ENCODE results near the gene HDAC4.

Gene HDAC4

GRCh38 chr2:239204876-239205468 lies 195.8 kb downstream of the HDAC4 start:
- TF ChIP-seq CTCF (IDR thresholded peaks at IDR 0.05; ENCODE audit: insufficient read depth, low read length) (no peak), SPI1 (IDR thresholded peaks at IDR 0.05; ENCODE audit: borderline replicate concordance, low read depth) (no peak), POLR2AphosphoS5 (IDR thresholded peaks at IDR 0.05; ENCODE audit: low read depth) (no peak), GABPA (IDR thresholded peaks at IDR 0.05; ENCODE audit: low read depth) (no peak), REST (IDR thresholded peaks at IDR 0.05; ENCODE audit: insufficient replicate concordance, low read depth) (no peak)
- no peak for DNase-seq (ENCODE audit: low read depth in 1 of 2, low spot score in 1 of 2)
- H3K4me3 ChIP-seq (replicated peaks; ENCODE audit: insufficient read depth, low read length), result no peak overlapping the region
- H3K27ac ChIP-seq (replicated peaks), result peak overlapping the region; percentile 49
- no peaks in the 10 kb centered on the region for H3K27me3 ChIP-seq (ENCODE audit: insufficient read depth, poor library complexity, severe bottlenecking)

- no peak for DNase-seq (ENCODE audit: low read depth in 1 of 2, low spot score in 1 of 2)
- no peak overlapping the region for H3K4me3 ChIP-seq (replicated peaks; ENCODE audit: insufficient read depth, low read length)
- no peak for TF ChIP-seq SPI1 (IDR thresholded peaks at IDR 0.05; ENCODE audit: borderline replicate concordance, low read depth)
- TF ChIP-seq CTCF (IDR thresholded peaks at IDR 0.05; ENCODE audit: insufficient read depth, low read length), result no peak
- TF ChIP-seq POLR2AphosphoS5 (IDR thresholded peaks at IDR 0.05; ENCODE audit: low read depth), result no peak
- TF ChIP-seq GABPA (IDR thresholded peaks at IDR 0.05; ENCODE audit: low read depth), result no peak
- TF ChIP-seq REST (IDR thresholded peaks at IDR 0.05; ENCODE audit: insufficient replicate concordance, low read depth), result no peak
- H3K27ac ChIP-seq (replicated peaks), result peak overlapping the region; percentile 15
- H3K27me3 ChIP-seq (ENCODE audit: insufficient read depth, poor library complexity, severe bottlenecking), result no peaks in the 10 kb centered on the region
These were observed 196.5 kb downstream of the HDAC4 start for GRCh38 chr2:239204136-239204875.

- Histone ChIP-seq H3K27ac (replicated peaks) (no peak overlapping the region), H3K27me3 (ENCODE audit: insufficient read depth, poor library complexity, severe bottlenecking) (no peaks in the 10 kb centered on the region), H3K4me3 (replicated peaks; ENCODE audit: insufficient read depth, low read length) (no peak overlapping the region)
- DNase-seq (ENCODE audit: low read depth in 1 of 2, low spot score in 1 of 2), result no peak
- no peak for TF ChIP-seq POLR2AphosphoS5 (IDR thresholded peaks at IDR 0.05; ENCODE audit: low read depth)
- TF ChIP-seq SPI1 (IDR thresholded peaks at IDR 0.05; ENCODE audit: borderline replicate concordance, low read depth), result no peak
- TF ChIP-seq GABPA (IDR thresholded peaks at IDR 0.05; ENCODE audit: low read depth), result no peak
- no peak for TF ChIP-seq CTCF (IDR thresholded peaks at IDR 0.05; ENCODE audit: insufficient read depth, low read length)
- TF ChIP-seq REST (IDR thresholded peaks at IDR 0.05; ENCODE audit: insufficient replicate concordance, low read depth), result no peak
These were observed 197.2 kb downstream of the HDAC4 start for GRCh38 chr2:239203443-239204135.

All from HL-60 (cell line).